GM20000 (cell line): Measurements from ENCODE around the gene STAT4.

Experiments used
- DNase-seq: peaks from one replicate; pipeline ENCODE4 v3.0.0; 2012; ENCODE audit warnings: low spot score
- CTCF ChIP-seq: IDR thresholded peaks from 2 replicates; pipeline ENCODE4 v1.5.1; 2012; ENCODE audit warnings: mild to moderate bottlenecking, control low read depth; ENCODE audit errors: extremely low read depth, missing control alignments

STAT4 gene

GRCh38 chr2:191180276-191180675 lies 29.5 kb upstream of the STAT4 start:
- no peak for TF ChIP-seq CTCF
- DNase-seq = no peak

- no peak for TF ChIP-seq CTCF
- no peak for DNase-seq
Observed at GRCh38 chr2:191178806-191179514, 28.2 kb upstream of the STAT4 start.

DNA sequence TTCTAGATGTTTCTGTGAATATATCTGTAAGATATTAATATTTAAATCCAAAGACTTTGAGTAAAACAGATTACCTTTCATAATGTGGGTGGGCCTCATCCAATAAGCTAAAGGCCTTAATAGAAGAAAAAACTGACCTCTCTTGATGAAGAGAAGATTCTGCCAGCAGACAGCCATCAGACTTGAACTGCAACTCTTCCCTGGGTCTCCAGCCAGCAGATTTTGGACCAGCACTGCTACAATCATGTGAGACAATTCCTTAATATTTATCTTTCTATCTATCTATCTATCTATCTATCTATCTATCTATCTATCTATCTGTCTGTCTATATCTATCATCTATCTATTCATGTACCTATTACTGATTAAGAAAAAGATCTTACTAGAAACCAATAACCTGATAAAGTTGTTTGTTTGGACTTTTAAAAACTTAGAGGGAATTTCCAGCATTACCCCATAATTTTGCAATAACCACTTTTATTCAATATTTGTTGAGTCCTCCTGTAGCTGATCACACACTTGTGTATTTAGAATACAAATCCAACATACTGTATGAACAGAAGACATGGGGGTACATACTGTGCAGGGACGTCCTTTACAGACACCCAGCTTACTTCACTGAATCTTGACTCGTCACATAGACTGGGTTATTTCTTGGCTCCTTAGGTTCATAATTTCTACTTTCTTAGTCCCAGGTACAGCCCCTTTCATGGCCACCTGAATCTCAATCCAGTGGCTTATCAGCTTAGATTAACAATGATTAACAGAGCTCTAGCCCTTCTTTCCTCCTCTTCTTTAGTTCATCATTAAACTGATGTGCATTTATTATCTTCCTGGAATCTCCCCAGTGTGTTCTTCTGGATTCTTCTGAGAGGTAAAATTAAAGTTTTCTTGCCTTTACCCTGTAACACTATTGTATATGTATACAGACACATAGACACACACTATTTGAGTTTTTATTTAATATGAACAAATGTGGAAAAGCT lies 27.2 kb upstream of the STAT4 start:
- no peak for TF ChIP-seq CTCF
- DNase-seq = no peak

DNA sequence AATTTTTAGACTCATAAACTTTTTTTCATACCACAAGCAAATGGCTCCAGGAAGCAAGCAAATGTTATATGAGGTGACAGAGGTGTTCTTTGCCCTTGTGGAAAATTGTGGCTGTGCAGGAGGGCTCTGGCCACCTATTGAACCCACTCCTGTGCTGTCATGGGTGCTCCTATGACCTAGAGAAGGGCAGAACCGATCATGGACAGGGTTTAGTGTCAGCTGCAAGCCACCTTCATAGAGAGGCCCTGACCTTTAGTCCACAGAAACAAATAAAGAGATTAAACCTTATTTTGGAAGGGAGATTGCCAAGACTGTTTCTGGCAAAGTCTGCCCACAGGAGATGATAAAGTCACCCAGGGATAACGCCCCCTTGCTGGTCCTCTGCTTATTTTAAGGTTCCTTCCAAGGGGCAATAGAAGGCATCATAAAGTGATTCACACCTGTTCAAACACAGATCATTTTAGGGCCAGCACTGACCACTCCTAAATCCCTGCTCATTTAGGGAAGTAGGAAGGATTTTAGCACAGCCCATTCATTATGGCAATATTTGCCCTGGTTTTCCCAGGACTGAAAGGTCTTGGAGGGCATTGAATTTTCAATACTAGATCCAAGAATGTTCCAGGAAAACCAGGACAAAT lies 26.1 kb upstream of the STAT4 start:
- no peak for DNase-seq
- no peak for TF ChIP-seq CTCF

- DNase-seq = no peak
- TF ChIP-seq CTCF = no peak
Observed at GRCh38 chr2:191176305-191176704, 25.5 kb upstream of the STAT4 start.

DNA sequence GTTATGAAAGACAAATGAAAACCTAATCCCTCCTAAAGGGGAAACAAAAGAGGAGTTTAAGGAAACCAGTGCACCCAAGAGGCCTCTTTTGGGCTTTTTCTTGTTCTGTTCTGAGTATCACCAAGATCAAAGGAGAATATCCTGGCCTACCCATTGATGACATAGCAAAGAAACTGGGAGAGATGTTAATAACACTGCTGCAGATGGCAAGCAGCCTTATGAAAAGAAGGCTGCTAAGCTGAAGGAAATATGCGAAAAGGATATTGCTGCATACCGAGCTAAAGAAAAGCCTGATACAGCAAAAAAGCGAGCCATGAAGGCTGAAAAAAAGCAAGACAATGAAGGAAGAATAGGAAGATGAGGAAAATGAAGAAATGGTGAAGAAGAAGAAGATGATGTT lies 23.6 kb upstream of the STAT4 start:
- no peak for TF ChIP-seq CTCF
- DNase-seq = no peak

DNA sequence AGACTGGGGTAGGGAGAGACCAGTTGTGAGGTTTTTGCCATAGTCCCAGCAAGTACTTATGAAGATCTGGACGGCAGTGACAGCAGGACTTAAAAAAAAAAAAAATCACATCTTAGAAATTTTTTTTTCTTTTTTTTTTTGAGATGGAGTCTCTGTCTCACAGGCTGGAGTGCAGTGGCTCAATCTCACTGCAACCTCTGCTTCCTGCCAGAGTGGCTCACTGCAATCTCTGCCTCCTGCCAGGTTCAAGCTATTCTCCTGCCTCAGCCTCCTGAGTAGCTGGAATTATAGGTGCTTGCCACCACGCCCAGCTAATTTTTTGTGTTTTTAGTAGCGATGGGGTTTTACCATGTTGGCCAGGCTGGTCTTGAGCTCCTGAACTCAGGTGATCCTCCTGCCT lies 22.4 kb upstream of the STAT4 start:
- DNase-seq = no peak
- TF ChIP-seq CTCF = no peak
